NCI-H748 (cell line): ENCODE measurements around the gene ZCCHC24.
A peak's percentile ranks its signal among the peaks of the same experiment; 100 is the strongest.
"Not testable (repeated sequence)": the region's sequence is repeated elsewhere in the genome, so short reads cannot be mapped to it uniquely, and the experiment has no call there.

Experiments
- DNase-seq: peaks from one replicate; lab custom pipeline; 2025; ENCODE audit not compliant: unreplicated experiment; lab: John Stamatoyannopoulos, UW

Gene ZCCHC24

GRCh38 chr10:79447249-79447648 is 1.8 kb upstream of the ZCCHC24 start:
- not testable (repeated sequence) for DNase-seq

GRCh38 chr10:79446758-79447084 is 1.3 kb upstream of the ZCCHC24 start:
- DNase-seq: peak; percentile 10

- DNase-seq: peak; percentile 36
Observed at GRCh38 chr10:79445977-79446757, 743 bp upstream of the ZCCHC24 start.

- peak; percentile 37 for DNase-seq
Observed at GRCh38 chr10:79444199-79445119, 965 bp downstream of the ZCCHC24 start.

- no peak for DNase-seq
Observed at GRCh38 chr10:79443338-79444198, 1.9 kb downstream of the ZCCHC24 start.

GRCh38 chr10:79442171-79443040 is 3.0 kb downstream of the ZCCHC24 start:
- no peak for DNase-seq

- no peak for DNase-seq
Observed at GRCh38 chr10:79441433-79441832, 4.0 kb downstream of the ZCCHC24 start.

GRCh38 chr10:79440281-79440680 is 5.1 kb downstream of the ZCCHC24 start:
- no peak for DNase-seq

- no peak for DNase-seq
Observed at GRCh38 chr10:79438699-79439085, 6.7 kb downstream of the ZCCHC24 start.

GRCh38 chr10:79438021-79438698 is 7.3 kb downstream of the ZCCHC24 start:
- DNase-seq: no peak

- DNase-seq: no peak
Observed at GRCh38 chr10:79437111-79437814, 8.2 kb downstream of the ZCCHC24 start.

GRCh38 chr10:79436850-79437103 is 8.6 kb downstream of the ZCCHC24 start:
- DNase-seq: no peak

GRCh38 chr10:79436066-79436849 is 9.2 kb downstream of the ZCCHC24 start:
- DNase-seq: no peak

GRCh38 chr10:79435271-79436065 is 10.0 kb downstream of the ZCCHC24 start:
- DNase-seq: no peak

- no peak for DNase-seq
Observed at GRCh38 chr10:79434821-79435251, 10.6 kb downstream of the ZCCHC24 start.

GRCh38 chr10:79434223-79434687 is 11.2 kb downstream of the ZCCHC24 start:
- DNase-seq: no peak

- DNase-seq: no peak
Observed at GRCh38 chr10:79433324-79434222, 11.9 kb downstream of the ZCCHC24 start.
